HG02884 (cell line): Measurements from ENCODE around the gene FBXO36.
A peak's percentile ranks its signal among the peaks of the same experiment; 100 is the strongest.
"Not testable (repeated sequence)": the region's sequence is repeated elsewhere in the genome, so short reads cannot be mapped to it uniquely, and the experiment has no call there.

ENCODE experiments used
- ATAC-seq: cut with Tn5 transposase; IDR thresholded peaks from one replicate; pipeline ENCODE4 v1.9.1; 2021; ENCODE audit warnings: mild to moderate bottlenecking, moderate library complexity; ENCODE audit not compliant: unreplicated experiment

FBXO36 gene

GRCh38 chr2:229922449-229923386 is at the start of gene FBXO36:
Gene FBXO36, plus strand, starts transcription at chr2:229922503. Its CDS starts 11 bp downstream, at chr2:229922514.
- ATAC-seq = peak; percentile 59

GRCh38 chr2:229873123-229873581 is 49.2 kb upstream of the FBXO36 start:
- peak; percentile 72 for ATAC-seq

- ATAC-seq = no peak
These were observed 47.7 kb upstream of the FBXO36 start for GRCh38 chr2:229874647-229875046.

- ATAC-seq = no peak
These were observed 46.8 kb upstream of the FBXO36 start for GRCh38 chr2:229875549-229875948.

- no peak for ATAC-seq
These were observed 42.9 kb upstream of the FBXO36 start for GRCh38 chr2:229879191-229879950.

GRCh38 chr2:229880892-229881586 is 41.3 kb upstream of the FBXO36 start:
- no peak for ATAC-seq

- no peak for ATAC-seq
These were observed 39.7 kb upstream of the FBXO36 start for GRCh38 chr2:229882583-229882982.

GRCh38 chr2:229884775-229885699 is 37.3 kb upstream of the FBXO36 start:
- peak; percentile 83 for ATAC-seq

- ATAC-seq = no peak
These were observed 34.9 kb upstream of the FBXO36 start for GRCh38 chr2:229887441-229887840.

- ATAC-seq = no peak
These were observed 34.3 kb upstream of the FBXO36 start for GRCh38 chr2:229888031-229888430.

GRCh38 chr2:229889023-229889422 is 33.3 kb upstream of the FBXO36 start:
- no peak for ATAC-seq

- ATAC-seq = no peak
These were observed 25.4 kb upstream of the FBXO36 start for GRCh38 chr2:229896857-229897256.

- no peak for ATAC-seq
These were observed 22.7 kb upstream of the FBXO36 start for GRCh38 chr2:229899604-229900003.

- peak; percentile 64 for ATAC-seq
These were observed 22.3 kb upstream of the FBXO36 start for GRCh38 chr2:229900012-229900411.

- ATAC-seq = not testable (repeated sequence)
These were observed 21.8 kb upstream of the FBXO36 start for GRCh38 chr2:229900514-229900913.

GRCh38 chr2:229901819-229902218 is 20.5 kb upstream of the FBXO36 start:
- no peak for ATAC-seq

GRCh38 chr2:229903037-229903436 is 19.3 kb upstream of the FBXO36 start:
- ATAC-seq = no peak

- ATAC-seq = no peak
These were observed 16.7 kb upstream of the FBXO36 start for GRCh38 chr2:229905601-229906000.

GRCh38 chr2:229909090-229909489 is 13.2 kb upstream of the FBXO36 start:
- ATAC-seq = no peak
